Stimulated activated naive CD8-positive, alpha-beta T cell treated with anti-CD3 and anti-CD28 coated beads, Interleukin-15, Interleukin-2, amounts not matched to agents 100 U/mL and 50 U/mL, for 24 hours (primary cell): Measurements from ENCODE around the gene STAU1.
"Not testable (repeated sequence)": the region's sequence is repeated elsewhere in the genome, so short reads cannot be mapped to it uniquely, and the experiment has no call there.

ENCODE experiments used
- ATAC-seq: fragments of 150-1000 bp; cut with Tn5 transposase; one replicate; pipeline ENCODE4 v1.10.0; 2021
- DNase-seq: peaks from one replicate; pipeline ENCODE4 v3.0.0; 2021

Gene STAU1

DNA sequence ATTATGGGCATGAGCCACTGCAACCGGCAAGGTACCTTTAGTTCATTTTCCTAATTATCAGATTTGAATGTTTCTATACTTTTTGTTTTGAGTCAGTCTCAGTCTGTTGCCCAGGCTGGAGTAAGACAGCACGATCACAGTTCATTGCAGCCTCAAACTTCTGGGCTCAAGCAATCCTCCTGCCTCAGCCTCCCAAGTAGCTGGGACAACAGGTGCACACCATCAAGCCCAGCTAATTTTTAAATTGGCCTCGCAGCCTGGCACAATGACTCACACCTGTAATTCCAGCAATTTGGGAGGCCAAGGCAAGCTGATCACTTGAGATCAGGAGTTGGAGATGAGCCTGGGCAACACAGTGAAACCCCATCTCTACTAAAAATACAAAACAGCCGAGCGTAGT lies 24.4 kb downstream of the STAU1 start:
- DNase-seq (no peak), ATAC-seq (no peak)

DNA sequence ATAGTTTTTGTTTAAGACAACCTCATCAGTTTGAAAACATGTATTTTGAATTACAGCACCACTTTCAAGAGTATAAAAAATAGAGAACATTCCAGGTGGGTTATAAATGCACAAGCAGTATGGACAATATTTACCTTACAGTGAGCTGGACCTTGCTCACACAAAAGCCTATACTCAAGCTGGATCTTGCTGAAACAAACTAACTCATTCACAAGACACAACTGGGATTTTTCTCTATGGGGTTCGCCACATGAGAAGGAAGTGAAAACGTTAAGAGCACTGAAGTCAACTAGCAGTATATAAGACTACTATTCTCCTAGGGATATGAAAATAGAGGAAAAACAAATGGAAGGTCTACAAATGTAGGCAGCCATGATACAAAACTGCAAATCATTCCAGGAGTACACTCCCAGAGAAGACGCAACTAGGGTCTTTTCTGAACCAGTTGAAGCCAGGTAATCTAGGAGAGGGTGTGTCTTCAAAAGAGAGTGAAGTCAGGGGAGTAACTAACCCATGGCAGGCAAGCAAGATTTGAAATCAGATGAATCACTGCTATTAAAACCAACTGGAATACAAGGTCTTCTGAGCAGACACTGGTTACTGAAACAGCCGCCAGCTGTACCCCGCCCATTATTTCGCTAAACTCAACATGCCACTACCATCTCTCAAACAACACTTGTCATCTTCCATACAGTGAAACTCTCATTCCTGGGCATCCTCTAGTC lies 26.5 kb downstream of the STAU1 start:
- DNase-seq (no peak), ATAC-seq (no peak)

DNA sequence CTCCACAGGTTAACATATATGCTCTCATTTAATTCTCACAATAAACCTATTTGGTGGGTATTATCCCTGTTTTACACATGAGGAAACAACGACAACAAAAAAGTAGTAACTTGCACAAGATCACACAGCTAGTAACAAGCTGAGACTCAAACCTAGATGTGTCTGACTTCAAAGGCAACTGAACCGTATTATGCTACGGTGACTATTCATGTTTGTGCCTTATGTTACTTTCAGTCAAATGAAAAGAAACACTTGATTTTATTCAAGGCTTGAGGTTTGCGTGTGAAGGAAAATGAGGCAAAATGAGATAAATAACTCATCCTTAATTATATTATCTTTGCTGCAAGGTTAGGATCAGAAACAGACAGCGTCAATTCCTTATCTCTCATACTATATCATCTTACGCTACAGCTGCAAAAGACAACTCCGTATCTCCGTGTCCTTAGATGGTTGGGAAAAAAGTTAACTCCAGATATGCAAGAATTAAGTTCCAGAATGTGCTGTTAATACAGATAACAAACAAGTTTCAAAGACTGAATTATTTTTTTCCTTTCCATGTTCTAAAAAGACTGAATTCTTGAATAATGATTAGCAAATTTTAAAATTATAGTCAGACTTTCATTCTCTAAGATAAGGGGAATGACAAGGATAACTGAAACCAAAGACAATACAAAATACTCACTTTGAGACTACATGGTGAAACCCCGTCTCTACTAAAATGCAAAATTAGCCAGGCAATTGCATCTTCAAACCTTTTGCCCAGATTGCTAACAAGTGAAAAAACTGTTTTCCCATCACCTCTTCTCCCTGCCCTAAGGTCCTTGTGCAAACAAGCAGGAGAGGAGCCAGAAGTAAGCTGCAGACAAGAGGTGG lies 27.8 kb downstream of the STAU1 start:
- ATAC-seq (no peak), DNase-seq (no peak)

DNA sequence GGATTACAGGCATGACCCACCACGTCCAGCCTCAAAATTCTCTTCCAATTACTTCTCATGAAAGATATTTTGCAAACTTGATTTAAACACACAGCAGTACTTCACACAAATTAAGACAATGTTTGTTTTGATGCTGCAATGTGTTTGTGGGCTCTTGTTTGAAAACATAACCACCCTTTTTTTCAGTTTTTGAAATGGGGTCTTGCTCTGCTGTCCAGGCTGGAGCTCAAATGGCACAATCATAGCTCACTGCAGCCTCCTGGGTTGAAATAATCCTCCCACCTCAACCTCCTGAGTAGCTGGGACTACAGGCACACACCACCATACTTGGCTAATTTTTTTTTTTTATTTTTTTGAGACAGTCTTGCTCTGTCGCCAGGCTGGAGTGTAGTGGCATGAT lies 31.0 kb downstream of the STAU1 start:
- ATAC-seq, result no peak
- no peak for DNase-seq

DNA sequence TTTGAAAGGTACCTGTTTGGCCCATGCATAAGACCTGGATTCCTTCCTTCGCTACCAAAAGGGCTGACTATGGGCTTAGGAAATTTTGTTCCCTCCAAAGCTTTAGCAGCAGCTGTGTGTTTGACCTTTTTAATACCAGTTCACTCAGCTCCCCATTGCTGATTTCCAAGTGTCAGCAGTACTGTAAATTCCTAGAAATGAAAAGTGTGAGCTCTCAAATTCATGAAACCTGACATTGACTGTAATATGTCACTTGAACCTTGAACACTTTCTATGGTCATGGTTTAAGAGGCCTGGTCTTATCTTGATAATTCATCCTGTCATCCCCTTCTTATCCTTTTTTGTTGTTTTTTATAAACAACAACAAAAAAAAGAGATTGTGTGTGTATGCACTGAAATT lies 31.7 kb downstream of the STAU1 start:
- ATAC-seq (no peak), DNase-seq (no peak)

DNA sequence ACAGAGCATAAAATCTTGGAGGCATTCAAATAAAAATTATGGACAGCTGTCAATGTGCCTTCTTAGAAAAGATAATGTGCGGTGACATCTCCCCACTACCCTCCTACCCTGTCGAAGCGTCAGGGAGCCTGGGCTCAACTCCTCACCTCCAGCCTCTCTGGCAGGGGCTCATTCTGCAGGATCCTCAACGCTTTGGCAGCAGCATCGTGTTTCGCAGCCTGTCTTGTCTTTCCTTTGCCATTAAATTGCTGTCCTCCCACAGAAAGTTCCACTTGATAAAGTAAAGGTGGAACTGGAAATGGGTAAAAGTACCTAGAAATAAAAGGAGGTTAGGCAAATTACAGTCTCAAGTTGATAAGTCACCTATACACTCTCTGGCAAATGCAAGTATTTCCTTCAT lies 36.7 kb downstream of the STAU1 start:
- ATAC-seq (no peak), DNase-seq (no peak)

DNA sequence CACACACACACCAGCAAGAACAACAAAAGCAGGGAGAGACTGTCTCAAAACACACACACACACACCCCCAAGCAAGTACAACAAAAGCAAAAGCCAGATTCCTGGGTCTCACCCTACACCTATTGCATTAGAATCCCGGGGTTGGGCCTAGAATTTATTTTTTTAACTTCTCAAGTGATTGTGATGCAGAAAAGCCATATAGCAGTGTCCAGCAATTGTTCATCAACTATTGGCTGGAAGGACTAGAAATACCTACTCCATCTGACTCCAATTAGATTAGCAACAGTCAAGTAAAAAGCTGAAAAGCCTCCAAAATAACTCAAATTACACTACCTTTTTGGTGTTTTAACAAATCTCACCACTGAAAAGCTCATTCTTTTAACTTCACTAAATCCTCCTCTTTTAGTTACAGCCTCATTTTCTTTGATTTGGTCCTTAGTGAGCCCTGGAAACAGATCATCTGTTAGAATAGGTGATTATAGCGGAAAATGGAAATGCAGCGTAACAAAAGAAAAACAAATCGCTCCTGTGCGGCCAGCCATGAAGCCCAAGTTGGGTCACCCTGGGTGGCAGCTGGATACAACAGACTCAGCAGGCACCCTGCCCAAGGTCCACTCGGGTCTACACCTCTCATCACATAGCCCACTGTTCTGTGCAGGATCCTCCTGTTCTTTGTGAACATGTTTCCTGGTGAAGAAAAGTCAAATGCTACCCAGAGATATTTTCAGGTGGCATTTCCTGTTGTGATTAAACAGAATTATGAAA lies 38.7 kb downstream of the STAU1 start:
- no peak for DNase-seq

DNA sequence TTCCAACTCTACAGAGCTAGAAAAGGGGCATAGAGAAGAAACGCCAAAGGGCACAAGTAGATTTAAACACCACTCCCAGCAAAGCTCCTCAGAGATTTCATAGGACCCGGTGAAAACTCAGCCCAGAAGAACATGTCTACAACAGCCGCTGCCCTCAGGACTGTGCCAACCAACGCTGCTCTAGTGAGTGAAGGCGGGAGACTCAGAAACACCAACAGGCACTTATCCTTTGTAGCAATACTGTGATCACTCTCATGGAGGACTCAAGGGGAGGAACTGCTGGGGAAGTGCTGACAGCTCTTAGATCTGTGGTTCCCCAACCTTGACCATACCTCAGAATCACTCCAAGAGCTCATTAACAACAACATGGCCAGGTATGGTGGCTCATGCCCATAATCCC lies 39.5 kb downstream of the STAU1 start:
- no peak for DNase-seq
- no peak for ATAC-seq

More for the DNA sequence above, 38.7 kb downstream of the STAU1 start:
- no peak for ATAC-seq

DNA sequence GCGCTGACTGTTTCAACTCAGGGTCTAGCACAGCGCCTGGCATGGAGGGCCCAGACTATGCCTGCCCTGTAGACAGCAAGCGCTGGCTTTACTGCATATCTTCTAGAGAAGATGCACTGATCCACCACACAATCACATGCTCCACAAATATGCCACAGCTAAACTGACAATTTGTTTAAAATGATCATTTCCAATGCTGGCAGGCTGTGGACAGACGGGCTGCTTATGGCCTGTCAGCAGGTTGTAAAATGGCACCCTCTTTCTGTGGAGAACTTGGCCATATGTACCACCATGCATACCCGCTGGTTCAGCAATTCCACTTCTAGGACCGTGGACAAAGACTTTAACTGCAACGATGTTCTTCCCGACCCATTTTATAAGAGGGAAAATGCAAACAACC lies 40.8 kb downstream of the STAU1 start:
- no peak for DNase-seq
- no peak for ATAC-seq

DNA sequence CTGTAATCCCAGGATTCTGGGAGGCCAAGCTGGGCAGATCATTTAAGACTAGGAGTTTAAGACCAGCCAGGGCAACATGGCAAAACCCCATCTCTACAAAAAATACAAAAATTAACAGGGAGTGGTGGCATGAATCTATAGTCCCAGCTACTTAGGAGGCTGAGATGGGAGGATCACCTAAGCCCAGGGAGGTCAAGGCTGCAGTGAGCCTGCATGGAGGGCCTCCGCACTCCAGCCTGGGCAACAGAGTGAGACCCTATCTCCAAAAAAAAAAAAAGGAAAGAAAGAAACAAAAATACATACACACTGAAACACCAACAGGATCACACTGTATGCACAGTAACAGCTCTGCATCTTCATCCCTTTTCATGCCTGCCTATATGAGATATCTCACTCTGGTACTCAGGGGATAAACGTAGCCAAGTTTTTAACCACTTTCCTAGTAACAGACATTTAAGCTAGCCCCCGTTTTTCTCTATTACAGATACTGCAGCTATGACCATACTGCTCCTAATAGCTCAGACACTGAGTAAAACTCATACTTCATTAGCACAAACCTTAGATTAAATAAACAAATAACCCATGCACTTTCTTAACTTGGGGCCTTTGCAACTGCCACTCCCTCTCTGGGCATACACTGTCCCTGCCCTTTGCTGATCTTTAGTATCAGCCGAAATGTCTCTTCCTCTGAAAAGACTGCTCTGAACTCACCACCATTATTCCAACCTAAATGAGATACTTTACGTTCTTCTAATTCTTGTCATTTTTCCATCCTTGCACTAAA lies 41.5 kb downstream of the STAU1 start:
- ATAC-seq, result no peak
- no peak for DNase-seq

DNA sequence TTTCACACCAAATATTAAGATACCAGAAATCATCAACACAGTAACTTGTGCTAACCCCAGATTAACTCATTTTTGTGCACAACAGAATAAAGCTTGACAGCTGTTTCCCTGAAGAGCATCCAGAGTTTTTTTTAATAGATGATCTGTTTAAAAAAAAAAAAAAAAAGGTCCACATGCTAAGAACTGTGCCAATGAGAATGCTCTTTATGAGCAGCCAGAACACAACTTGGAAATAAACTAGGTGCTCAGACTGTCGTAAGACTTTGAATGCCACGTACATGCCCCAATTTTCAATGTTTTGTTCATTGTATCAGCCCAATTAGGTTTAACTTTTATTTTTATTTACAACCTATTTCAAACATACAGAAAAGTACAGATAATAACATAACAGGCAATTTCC lies 47.3 kb downstream of the STAU1 start:
- ATAC-seq, result no peak
- DNase-seq, result no peak

DNA sequence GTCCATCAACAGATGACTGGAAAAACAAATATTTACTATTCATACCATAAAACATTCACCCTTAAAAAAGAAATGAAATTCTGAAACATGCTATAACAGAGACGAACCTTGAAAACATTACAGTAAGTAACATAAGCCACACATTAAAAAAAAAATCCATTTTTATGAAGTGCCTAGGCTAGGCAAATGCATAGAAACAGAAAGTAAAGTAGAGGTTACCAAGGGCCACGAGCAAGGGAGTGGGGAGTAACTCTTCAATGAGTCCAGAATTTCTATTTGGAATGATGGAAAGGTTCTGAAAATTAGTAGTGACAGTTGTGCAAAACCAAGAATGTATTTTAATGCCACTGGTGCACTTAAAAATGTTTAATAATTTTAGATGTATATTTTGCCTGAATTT lies 47.7 kb downstream of the STAU1 start:
- DNase-seq, result no peak
- ATAC-seq, result no peak

DNA sequence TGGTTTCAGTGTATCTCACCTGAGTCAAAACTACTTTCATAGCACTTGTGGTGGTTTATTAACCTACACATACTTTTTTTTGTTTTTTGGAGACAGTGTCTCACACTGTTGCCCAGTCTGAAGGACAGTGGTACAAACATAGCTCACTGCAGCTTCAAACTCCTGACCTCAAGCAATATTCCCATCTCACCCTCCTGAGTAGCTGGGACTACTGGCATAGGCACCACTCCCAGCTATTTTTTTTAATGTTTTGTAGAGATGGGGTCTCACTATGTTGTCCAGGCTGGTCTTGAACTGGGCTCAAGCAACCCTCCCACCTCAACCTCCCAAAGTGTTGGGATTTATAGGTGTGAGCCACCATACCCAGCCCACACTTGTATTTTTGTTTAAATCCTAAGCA lies 49.7 kb downstream of the STAU1 start:
- ATAC-seq, result no peak
- no peak for DNase-seq

DNA sequence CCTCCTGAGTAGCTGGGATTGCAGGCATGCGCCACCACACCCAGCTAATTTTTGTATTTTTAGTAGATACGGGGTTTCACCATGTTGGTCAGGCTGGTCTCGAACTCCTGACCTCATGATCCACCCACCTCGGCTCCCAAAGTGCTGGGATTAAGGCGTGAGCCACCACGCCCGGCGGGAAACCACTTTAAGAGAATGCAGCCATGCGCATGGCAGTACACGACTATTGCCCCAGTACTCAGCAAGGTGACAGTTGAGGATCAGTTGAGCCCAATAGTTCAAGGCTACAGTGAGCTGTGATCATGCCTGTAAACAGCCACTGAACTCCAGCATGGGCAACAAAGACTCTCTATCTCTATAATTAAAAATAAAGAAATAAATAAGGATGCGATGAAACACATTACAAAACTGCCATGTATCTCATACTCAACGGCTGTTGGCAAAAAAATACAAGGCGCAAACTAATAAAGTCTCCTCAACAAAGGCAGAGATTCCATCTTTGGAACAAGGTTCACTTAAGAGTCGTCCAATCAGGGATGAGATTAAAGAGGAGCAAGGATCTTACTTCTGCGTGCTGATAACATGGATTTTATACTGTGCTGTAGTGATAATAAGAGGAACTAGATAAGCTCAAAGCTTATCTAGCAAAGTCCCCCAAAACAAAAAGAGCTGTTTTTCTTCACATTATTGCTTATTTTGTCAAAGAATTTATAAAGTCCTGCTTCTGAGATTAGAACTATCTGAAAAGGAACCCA lies 51.1 kb downstream of the STAU1 start:
- no peak for DNase-seq

DNA sequence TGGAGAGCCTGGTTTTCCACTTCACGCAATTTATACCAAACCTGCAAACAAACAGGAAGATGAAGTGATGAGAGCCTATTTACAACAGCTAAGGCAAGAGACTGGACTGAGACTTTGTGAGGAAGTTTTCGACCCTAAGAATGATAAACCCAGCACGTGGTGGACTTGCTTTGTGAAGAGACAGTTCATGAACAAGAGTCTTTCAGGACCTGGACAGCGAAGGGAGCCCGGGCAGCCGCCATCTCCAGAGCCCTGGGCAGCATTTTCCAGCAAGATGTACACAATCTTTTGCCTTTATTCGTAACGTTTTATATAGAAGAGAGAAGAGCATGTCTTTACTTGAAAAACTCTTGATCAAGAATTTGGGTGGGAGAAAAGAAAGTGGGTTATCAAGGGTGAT lies 53.3 kb downstream of the STAU1 start:
- not testable (repeated sequence) for ATAC-seq, DNase-seq

More for the DNA sequence above, 51.1 kb downstream of the STAU1 start:
- no peak for ATAC-seq

DNA sequence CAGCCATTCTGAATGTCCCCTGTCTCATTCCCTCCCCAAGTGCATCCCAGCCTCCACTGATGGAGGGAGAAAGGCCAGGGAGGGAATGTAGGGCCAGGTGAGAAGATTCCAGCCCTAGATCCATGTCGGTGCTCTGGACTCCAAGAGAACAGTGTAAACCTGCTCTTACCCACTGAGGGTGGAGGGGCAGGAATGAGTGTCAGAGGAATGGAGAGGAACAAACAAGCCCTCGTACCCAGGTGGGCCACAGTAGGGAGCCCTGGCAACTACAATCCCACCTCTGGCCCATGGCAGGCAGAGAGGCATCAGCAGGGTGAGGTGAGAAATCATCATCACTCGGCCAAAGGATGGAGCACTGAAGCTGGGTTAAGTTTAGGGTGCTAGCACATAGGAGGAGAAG lies 54.6 kb downstream of the STAU1 start:
- ATAC-seq, result no peak

DNA sequence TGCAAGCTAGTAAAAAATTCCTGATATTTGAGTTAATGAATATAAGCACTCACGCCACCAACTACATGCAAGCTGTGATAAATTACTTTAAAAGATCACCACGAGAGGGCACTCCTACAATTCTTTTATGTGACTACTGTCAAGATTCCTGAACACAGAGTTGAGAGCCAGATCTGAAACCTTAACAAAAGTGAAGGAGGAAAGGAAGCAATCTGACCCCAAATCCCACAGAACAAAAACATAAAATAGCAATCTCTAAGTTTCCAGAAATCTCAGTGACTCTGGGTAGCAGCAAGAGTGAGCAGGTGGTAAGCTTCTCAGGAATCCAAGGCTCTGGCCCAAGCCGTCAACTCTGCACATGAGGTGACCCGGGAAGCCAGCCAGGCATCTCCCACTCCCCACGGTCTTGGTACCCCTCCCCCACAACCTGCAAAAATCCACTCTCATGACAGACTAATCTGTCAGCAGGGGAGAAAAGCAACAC lies 55.1 kb downstream of the STAU1 start:
- no peak for ATAC-seq
- DNase-seq, result no peak

More for the DNA sequence above, 54.6 kb downstream of the STAU1 start:
- no peak for DNase-seq

DNA sequence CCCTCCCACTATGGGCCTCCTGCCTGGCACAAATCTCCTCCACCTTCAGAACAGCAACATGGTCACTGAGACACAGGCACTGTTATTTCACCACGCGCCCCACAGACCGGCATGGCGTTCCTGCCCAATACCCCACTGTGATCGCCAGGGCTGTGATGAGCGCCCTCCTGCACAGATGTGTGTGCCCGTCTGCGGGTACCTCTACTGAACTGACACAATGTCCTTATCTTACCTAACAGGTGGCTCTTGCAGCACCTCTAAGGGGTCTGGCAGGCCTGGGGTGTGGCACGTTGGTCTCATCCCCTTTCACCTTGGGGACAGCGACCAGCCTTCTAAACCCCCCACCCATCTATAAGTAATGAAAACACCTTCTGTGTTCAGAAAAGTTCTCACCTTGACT lies 64.2 kb downstream of the STAU1 start:
- no peak for ATAC-seq
- no peak for DNase-seq

DNA sequence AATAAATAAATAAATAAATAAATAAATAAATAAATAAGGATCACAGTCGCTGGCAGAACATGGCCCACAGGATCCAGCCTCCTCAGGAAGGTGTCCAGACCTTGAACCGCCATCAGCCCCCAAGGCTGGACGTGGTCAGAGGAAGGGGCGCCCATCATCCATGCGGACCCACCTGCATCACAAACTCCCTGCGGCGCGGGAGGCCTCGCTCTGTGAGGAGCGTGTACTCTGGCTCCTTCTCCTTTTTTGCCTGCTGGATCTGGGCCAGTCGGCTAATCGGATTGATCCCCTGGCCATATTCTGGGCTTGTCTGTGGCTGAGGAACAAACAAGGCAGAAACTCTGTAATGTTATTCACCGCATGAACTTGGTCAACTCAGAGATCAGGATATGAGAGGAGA lies 65.2 kb downstream of the STAU1 start:
- ATAC-seq (no peak), DNase-seq (no peak)

DNA sequence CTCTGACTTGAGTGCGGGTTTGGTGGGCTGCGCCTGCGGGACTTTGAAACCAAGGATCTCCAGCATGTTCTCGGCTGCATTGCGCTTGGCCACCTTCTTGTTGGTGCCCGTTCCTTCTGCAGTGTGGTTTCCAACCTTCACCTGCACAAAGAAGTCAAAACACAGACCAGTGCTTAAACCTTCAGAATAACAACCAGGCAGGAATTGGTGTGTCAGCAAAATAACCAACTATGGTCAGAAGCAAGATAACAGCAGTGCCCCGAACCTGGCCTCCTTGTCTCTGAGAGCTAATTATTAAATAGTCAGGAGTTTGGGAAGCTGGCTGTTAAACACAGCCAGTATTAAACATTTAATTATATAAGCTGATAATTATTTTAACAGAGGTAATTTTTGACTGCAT lies 68.1 kb downstream of the STAU1 start:
- DNase-seq (no peak), ATAC-seq (no peak)

DNA sequence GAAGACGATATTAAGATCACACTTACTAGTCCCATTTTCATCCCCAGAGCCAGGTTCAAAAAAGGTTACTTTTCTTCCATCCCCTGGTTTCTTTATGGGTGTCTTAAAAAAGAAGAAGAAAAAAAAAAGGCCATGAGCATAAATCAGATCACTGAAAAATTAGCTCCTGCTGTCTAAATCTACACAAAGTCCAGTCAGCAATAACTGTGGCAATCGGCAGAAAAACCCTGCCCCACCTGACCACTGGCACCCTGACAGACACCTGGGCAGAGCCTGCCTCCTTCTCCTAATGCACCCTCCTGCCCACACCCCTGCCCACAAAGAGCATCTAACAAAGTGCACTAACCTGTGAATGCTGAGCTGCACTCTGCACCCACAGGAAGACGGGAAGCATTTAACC lies 69.8 kb downstream of the STAU1 start:
- no peak for DNase-seq
- no peak for ATAC-seq
